ENCODE data around the gene STK38. TPM values are rescaled to one million over a fixed set of nuclear protein-coding genes. Genes with fewer than 3 reads are reported as not detected.

Gene STK38
- total RNA-seq, 1 donor from 2014 or later: 26.8 TPM

DNA sequence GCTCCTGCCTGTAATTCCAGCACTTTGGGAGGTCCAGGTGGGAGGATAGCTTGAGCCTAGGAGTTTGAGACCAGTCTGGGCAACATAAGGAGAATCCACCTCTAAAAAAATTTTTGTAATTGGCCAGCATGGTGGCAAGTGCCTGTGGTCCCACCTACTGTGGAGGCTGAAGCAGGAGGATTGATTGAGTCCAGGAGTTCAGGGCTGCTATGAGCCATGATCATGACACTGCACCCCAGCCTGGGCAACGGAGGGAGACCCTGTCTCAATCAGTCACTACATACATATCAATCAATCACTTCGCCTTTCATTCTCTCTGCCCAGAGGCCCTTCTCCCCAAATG is 1.1 kb upstream of the STK38 start:
- no peaks in the 10 kb centered on the region for H3K27me3 Mint-ChIP-seq (ENCODE audit: low read depth)
- no peak for TF ChIP-seq CTCF (conservative IDR thresholded peaks at IDR 0.05)
- no peaks in the 10 kb centered on the region for H3K9me3 Mint-ChIP-seq
- peak overlapping the region; percentile 77 for H3K4me3 Mint-ChIP-seq
- peaks cover under 1% of the 10 kb centered on the region for H3K36me3 Mint-ChIP-seq (ENCODE audit: low read depth)
- no peak for DNase-seq (ENCODE audit: low read depth, low spot score)
- peaks cover 26% of the 10 kb centered on the region for H3K4me1 Mint-ChIP-seq
- H3K27ac Mint-ChIP-seq (ENCODE audit: unreplicated experiment): no peak overlapping the region

DNA sequence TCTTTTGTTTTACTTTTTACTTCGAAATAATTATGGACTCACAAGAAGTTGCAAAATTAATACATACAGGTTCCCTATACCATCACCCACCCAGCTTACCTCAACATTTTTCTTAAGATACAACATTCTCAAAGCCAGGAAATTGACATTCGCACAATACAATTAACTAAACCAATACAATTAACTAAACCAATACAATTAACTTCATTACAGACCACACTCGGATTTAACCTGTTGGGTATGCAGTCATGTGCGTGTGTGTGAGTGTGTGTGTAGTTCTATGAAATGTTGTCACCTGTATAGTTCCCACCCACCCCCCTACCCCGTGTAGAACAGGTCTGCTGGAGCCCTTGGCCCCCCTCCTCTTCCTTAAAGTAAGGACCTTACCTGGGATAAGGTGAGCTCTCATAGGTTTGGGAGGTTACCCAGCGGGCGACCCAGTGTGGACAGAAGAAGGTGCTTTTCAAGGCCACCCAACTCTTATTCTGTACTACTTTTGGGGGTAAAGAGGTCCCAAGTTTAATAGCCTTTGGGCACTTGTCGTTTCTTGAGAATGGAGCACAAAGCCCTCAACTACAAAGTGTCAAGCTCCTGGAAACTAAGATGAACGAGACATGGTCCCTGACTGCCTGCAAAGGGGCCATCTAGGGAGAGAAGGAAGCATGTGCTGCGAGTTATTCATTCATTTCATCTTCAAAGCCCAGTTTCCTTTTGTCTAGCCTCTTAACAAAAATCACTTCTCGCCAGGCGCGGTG is 544 bp upstream of the STK38 start:
- Mint-ChIP-seq H3K36me3 (ENCODE audit: low read depth) (peaks cover 2% of the 10 kb centered on the region), H3K9me3 (no peaks in the 10 kb centered on the region), H3K4me1 (peaks cover 26% of the 10 kb centered on the region), H3K27ac (ENCODE audit: unreplicated experiment) (no peak overlapping the region), H3K27me3 (ENCODE audit: low read depth) (no peaks in the 10 kb centered on the region), H3K4me3 (peak overlapping the region; percentile 96)
- TF ChIP-seq CTCF (conservative IDR thresholded peaks at IDR 0.05): no peak
- no peak for DNase-seq (ENCODE audit: low read depth, low spot score)

- Mint-ChIP-seq H3K27me3 (ENCODE audit: low read depth) (no peaks in the 10 kb centered on the region), H3K4me1 (peaks cover 26% of the 10 kb centered on the region), H3K27ac (ENCODE audit: unreplicated experiment) (peak overlapping the region; percentile 95), H3K4me3 (peak overlapping the region; percentile 96), H3K9me3 (no peaks in the 10 kb centered on the region), H3K36me3 (ENCODE audit: low read depth) (peaks cover 2% of the 10 kb centered on the region)
- peak; percentile 6 for DNase-seq (ENCODE audit: low read depth, low spot score)
- TF ChIP-seq CTCF (conservative IDR thresholded peaks at IDR 0.05): no peak
Measured at GRCh38 chr6:36546308-36546919, 865 bp downstream of the STK38 start.

- peak overlapping the region; percentile 96 for H3K4me3 Mint-ChIP-seq
- peaks cover 2% of the 10 kb centered on the region for H3K36me3 Mint-ChIP-seq (ENCODE audit: low read depth)
Measured at GRCh38 chr6:36545767-36546307, 1.4 kb downstream of the STK38 start.

DNA sequence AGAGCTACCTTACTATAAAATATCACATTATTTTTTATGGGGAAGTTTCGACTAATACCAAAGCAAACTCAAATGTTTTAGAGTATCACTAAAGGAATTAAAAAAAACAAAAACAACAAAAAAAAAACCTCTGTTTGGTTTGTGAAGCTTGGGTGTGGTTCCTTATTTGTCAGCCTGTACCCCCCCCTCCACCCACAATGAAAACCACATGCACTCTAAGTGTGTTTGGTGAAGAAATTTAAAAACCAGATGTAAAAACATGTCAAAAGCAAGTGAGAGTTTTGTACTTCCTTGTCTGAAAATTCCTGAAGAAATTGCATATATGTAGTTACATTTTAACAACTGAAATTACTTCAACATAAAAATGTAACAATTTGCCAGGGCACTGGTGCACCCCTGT is 3.1 kb downstream of the STK38 start:
- no peak for TF ChIP-seq CTCF (conservative IDR thresholded peaks at IDR 0.05)
- Mint-ChIP-seq H3K27ac (ENCODE audit: unreplicated experiment) (no peak overlapping the region), H3K4me1 (peaks cover 26% of the 10 kb centered on the region), H3K9me3 (no peaks in the 10 kb centered on the region), H3K4me3 (peak overlapping the region; percentile 65), H3K36me3 (ENCODE audit: low read depth) (peaks cover 4% of the 10 kb centered on the region), H3K27me3 (ENCODE audit: low read depth) (no peaks in the 10 kb centered on the region)
- no peak for DNase-seq (ENCODE audit: low read depth, low spot score)

More at GRCh38 chr6:36545767-36546307, 1.4 kb downstream of the STK38 start:
- no peak for DNase-seq (ENCODE audit: low read depth, low spot score)
- TF ChIP-seq CTCF (conservative IDR thresholded peaks at IDR 0.05): no peak
- Mint-ChIP-seq H3K4me1 (peaks cover 26% of the 10 kb centered on the region), H3K9me3 (no peaks in the 10 kb centered on the region), H3K27me3 (ENCODE audit: low read depth) (no peaks in the 10 kb centered on the region), H3K27ac (ENCODE audit: unreplicated experiment) (peak overlapping the region; percentile 95)
